Ovary (tissue), 9 donors: ENCODE results near the gene NCCRP1. TPM values are rescaled to one million over a fixed set of nuclear protein-coding genes. Genes with fewer than 3 reads are reported as not detected.

Source experiments
- DNase-seq, 5 donors: peaks; one replicate each; pipeline ENCODE4 v3.0.0-alpha.2; 2019 to 2020
- H3K27ac ChIP-seq, 2 donors: fragments of 200-600 bp; one replicate each; pipeline versions ENCODE4 v1.5.1 to v1.8.0; 2019 to 2022
- H3K27me3 ChIP-seq: fragments of 200-600 bp; one replicate; pipeline ENCODE4 v1.8.0; 2022
- H3K36me3 ChIP-seq: fragments of 200-600 bp; sonication (generic); one replicate; pipeline ENCODE4 v1.5.1; 2019
- H3K4me1 ChIP-seq: one replicate; pipeline ENCODE4 v1.8.1; 2013; ENCODE audit warnings: mild to moderate bottlenecking, moderate library complexity; ENCODE audit not compliant: insufficient read depth
- H3K4me3 ChIP-seq: fragments of 200-600 bp; sonication (generic); one replicate; pipeline ENCODE4 v1.5.1; 2017
- H3K9me3 ChIP-seq, 2 donors: fragments of 200-600 bp in 1 of 2; sonication (generic) in 1 of 2; one replicate each; pipeline versions ENCODE4 v1.5.1 to v1.8.1; 2013 to 2019; ENCODE audit warnings: mild to moderate bottlenecking in 1 of 2, moderate library complexity in 1 of 2
- EP300 ChIP-seq: sonication (generic); formaldehyde crosslinking; IDR thresholded peaks from one replicate; pipeline ENCODE4 v1.6.1; 2017; ENCODE audit warnings: antibody characterized with exemption
- POLR2A ChIP-seq: fragments of 450-650 bp; IDR thresholded peaks from one replicate; pipeline ENCODE4 v1.6.1; 2017; ENCODE audit warnings: antibody characterized with exemption, mild to moderate bottlenecking, moderate library complexity
- WGBS, 3 donors: extraction: QIAGEN DNeasy Blood & Tissue Kit in 1 of 3; methylation state at CpG; one replicate each; pipeline versions ENCODE4 v1.1.5 to v1.1.7; 2013 to 2017; 5-methylcytosine and 5-hydroxymethylcytosine counted together
- intact Hi-C, 4 donors: fragments of 100-400 bp; cut with DNase I; formaldehyde crosslinking; loops; one replicate each; pipeline versions ENCODE4 v1.11.0 to v1.15.1; 2022 to 2023
- polyA plus RNA-seq, 2 donors: library from polyadenylated mRNA; stranded (reverse); fragments of 200-250 nt in 1 of 2; fragments of 350-450 nt in 1 of 2; fragmentation: Illumina TruSeq in 1 of 2; extraction: RNeasy Lipid Tissue Mini Kit (QIAGEN cat#74804) in 1 of 2; gene quantifications; one replicate each; pipeline ENCODE4 v1.2.3, GENCODE V29; 2013 to 2014
- total RNA-seq, 7 donors: library from RNA; depleted of rRNA in 2 of 7; stranded (reverse); fragments of >200 nt in 2 of 7; fragmentation: NEBNext Ultra II Directional in 3 of 7; extraction: Animal tissue kit (Norgen Biotek cat#: 25700) in 3 of 7; gene quantifications; one replicate each; pipeline versions ENCODE4 v1.1.0 to v1.2.4, GENCODE V29; 2016 to 2023
- TF ChIP-seq, protein P1 (sequence below), 3 donors: fragments of 450-650 bp in 2 of 3; fragments of 200-600 bp in 1 of 3; IDR thresholded peaks; one replicate each; pipeline versions ENCODE4 v1.5.1 to v1.8.0; 2016 to 2022; ENCODE audit warnings: antibody characterized with exemption in 3 of 3, mild to moderate bottlenecking in 1 of 3
- donor health status: DM: no; HTN: no; CAD: no; lungs with moderate emphysema.
- donor health status: DM: no; HTN: no; CAD: no.
- donor health status: Bipolar disorder and iron deficiency.
- donor health status: DM: yes; HTN: yes; CAD: no.
- donor health status: DM: no; HTN: no; CAD: no.
- donor health status: DM: yes; HTN: yes; CAD: no.

Gene NCCRP1
- total and polyA plus RNA-seq, 9 donors: 0.05 to 4.4 (median 0.20) TPM; not detected in 4

DNA sequence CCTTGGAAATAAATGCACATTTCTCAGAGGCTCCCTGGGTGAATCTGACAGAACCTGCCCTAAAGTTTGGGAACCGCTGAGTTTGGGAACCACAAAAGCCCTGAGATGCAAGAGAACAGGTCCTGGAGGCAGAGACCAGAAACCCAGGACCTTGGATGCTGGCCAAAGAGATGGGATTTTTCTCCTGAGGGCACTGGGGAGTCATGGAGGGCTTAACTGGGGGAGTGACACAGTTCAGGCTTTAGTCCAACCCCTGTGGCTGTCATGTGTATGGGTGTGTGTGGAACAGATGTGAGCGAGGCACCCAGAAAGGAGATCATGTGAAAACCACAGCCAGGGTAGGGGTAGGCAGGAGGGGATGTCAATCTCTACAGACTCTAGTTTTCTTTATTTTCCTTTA, 3.9 kb upstream of the NCCRP1 start:
- H3K4me1 ChIP-seq: peaks cover 4% of the 10 kb centered on the region
- TF ChIP-seq, protein P1, sequence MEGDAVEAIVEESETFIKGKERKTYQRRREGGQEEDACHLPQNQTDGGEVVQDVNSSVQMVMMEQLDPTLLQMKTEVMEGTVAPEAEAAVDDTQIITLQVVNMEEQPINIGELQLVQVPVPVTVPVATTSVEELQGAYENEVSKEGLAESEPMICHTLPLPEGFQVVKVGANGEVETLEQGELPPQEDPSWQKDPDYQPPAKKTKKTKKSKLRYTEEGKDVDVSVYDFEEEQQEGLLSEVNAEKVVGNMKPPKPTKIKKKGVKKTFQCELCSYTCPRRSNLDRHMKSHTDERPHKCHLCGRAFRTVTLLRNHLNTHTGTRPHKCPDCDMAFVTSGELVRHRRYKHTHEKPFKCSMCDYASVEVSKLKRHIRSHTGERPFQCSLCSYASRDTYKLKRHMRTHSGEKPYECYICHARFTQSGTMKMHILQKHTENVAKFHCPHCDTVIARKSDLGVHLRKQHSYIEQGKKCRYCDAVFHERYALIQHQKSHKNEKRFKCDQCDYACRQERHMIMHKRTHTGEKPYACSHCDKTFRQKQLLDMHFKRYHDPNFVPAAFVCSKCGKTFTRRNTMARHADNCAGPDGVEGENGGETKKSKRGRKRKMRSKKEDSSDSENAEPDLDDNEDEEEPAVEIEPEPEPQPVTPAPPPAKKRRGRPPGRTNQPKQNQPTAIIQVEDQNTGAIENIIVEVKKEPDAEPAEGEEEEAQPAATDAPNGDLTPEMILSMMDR (IDR thresholded peaks at IDR 0.05): no peak
- TF ChIP-seq EP300 (no peak), POLR2A (no peak)
- DNase-seq: no peak
- intact Hi-C loops: no loop called here
- H3K4me3 ChIP-seq: no peak overlapping the region
- no peaks in the 10 kb centered on the region for H3K9me3 ChIP-seq
- 73 to 88% (median 81%) methylated on average over 2 of the region's 2 CpGs for WGBS, 3 donors
- no peak overlapping the region for H3K27ac ChIP-seq
- no peaks in the 10 kb centered on the region for H3K27me3 ChIP-seq
- H3K36me3 ChIP-seq: no peaks in the 10 kb centered on the region

DNA sequence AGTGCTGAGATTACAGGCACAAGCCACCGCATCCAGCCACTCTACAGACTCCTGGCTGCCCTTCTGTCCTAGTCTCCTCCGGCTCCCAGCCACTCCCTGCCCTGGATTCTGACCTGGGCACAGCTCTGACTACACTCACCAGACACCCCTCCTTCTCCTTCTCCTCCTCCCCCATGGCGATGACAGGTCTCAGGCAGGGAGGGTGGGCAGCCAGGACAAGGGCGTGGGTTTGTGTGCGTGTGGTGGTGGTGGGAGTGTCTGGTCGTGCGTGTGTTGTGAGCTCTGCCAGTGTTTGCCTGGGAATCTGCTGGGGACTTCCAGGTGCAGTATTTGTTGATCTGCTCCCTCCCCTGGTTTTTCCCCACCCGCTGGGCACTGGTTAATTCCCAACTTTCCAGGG, 3.0 kb upstream of the NCCRP1 start:
- intact Hi-C loops: no loop called here
- WGBS, 3 donors: 26 to 34% (median 33%) methylated on average over 8 of the region's 8 CpGs
- no peak overlapping the region for H3K4me3 ChIP-seq
- H3K27ac ChIP-seq: no peak overlapping the region
- H3K9me3 ChIP-seq: no peaks in the 10 kb centered on the region
- no peaks in the 10 kb centered on the region for H3K27me3 ChIP-seq
- TF ChIP-seq POLR2A (no peak), EP300 (no peak)
- TF ChIP-seq, protein P1 (IDR thresholded peaks at IDR 0.05): no peak
- peaks cover 4% of the 10 kb centered on the region for H3K4me1 ChIP-seq
- DNase-seq: no peak
- no peaks in the 10 kb centered on the region for H3K36me3 ChIP-seq

DNA sequence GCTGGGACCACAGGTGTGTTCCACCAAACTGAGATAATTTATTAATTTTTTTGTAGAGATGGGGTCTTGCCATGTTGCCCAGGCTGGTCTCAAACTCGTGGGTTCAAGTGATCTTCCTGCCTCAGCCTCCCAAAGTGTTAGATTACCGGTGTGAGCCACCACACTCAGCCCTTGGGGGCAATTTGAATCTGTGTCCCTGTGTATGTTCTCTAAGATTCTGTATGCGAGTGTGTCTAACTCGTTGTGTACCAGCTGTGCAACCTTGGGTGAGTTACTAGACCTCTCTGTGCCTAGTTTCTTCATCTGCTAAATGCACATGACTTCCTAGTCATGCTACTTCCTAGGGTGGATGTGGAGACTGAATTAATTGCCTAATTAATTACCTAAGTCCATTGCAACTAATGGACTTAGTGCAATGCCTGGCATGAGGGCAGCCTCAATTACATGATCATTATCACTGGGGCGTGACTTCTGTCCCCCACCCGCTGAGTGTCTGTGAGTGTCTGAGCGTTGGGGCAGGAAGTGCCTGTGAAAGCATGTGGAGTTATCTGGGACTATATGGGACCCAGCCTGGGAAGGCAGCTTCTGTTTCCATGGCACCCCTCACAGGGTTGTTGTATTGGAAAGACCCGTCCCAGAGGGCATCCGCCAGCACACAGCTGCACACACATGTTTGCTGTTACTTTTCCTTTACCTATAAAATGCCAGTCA, 1.8 kb upstream of the NCCRP1 start:
- Histone ChIP-seq H3K27ac (no peak overlapping the region), H3K27me3 (no peaks in the 10 kb centered on the region), H3K4me1 (peaks cover 4% of the 10 kb centered on the region), H3K9me3 (no peaks in the 10 kb centered on the region), H3K36me3 (no peaks in the 10 kb centered on the region), H3K4me3 (no peak overlapping the region)
- TF ChIP-seq POLR2A: no peak
- TF ChIP-seq, protein P1 (IDR thresholded peaks at IDR 0.05): no peak
- no peak for TF ChIP-seq EP300
- 47 to 48% (median 47%) methylated on average over 9 of the region's 9 CpGs for WGBS, 3 donors
- DNase-seq: no peak
- intact Hi-C loops: no loop called here

DNA sequence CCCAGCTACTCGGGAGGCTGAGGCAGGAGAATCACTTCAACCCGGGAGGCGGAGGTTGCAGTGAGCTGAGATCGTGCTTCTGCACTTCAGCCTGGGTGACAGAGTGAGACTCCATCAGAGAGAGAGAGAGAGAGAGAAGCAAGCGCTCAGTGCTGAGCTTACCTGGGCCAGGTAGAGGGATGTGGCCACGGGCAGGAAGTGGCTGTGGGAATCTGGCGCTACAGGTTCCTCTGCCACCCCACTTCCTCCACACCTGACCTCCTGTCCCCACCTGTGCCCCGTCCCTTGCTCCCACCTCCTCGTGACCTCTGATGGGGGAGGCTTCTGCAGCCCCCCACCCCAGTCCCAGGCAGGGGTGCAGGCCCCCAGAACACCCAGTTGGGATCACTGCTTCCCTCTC, 1.0 kb upstream of the NCCRP1 start:
- TF ChIP-seq EP300 (no peak), POLR2A (no peak)
- TF ChIP-seq, protein P1 (IDR thresholded peaks at IDR 0.05): no peak
- no peaks in the 10 kb centered on the region for H3K36me3 ChIP-seq
- intact Hi-C loops: no loop called here
- no peak overlapping the region for H3K27ac ChIP-seq
- H3K9me3 ChIP-seq: no peaks in the 10 kb centered on the region
- WGBS, 3 donors: 51 to 65% (median 64%) methylated on average over 9 of the region's 9 CpGs
- DNase-seq: no peak
- H3K27me3 ChIP-seq: no peaks in the 10 kb centered on the region
- H3K4me3 ChIP-seq: no peak overlapping the region
- peaks cover 4% of the 10 kb centered on the region for H3K4me1 ChIP-seq
